Measurements from ENCODE around the gene DNAJC3.

Gene DNAJC3

GRCh38 chr13:95841894-95842293 lies 165.0 kb downstream of the DNAJC3 start:
- DNase-seq (ENCODE audit: low spot score), result no peak

DNA sequence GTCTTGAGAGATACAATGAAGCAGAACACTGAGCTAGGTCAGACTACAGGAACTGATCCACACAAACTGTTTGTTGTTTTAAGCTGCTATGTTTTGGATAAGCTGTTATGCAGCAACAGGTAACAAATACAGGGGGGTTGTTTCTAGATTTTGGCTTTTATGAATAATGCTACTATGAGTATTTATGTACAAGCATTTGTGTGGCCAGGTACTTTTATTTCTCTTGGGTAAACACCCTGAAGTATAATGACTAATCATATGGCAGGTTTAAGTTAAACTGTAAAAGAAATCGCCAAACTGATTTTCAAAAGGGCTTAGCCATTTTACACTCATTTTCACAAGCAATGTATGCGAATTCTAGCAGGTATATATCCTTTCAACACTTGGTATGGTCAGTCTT lies 166.0 kb downstream of the DNAJC3 start:
- DNase-seq (ENCODE audit: low spot score), result no peak

All from pons (tissue), 1 donor.